Measurements from ENCODE around the gene APBB2. TPM values are rescaled to one million over a fixed set of nuclear protein-coding genes. Genes with fewer than 3 reads are reported as not detected.
A peak's percentile ranks its signal among the peaks of the same experiment; 100 is the strongest.

The APBB2 gene
- total and polyA plus RNA-seq, 8 donors, result 4.7 to 55.4 (median 23.1) TPM

DNA sequence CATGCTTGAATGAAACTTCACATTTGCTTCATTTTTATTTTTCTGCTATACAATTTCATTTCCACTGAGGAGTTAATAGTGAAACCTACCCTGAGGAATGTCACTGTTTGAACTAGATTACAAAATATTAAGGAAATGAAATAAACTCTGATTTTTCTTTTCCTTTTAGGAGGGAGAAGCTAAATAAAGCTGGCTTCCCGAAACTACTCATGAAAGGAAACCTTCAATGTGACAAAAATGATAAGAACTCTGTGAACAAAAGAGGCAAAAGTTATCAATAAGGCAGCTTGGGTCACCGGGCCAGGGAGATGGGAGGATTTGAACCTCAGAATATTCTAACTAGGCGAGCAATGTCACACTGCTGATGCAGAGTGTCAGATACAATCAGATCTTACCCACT, 185.2 kb downstream of the APBB2 start:
- H3K27ac ChIP-seq, result peak overlapping the region in 4 of 5 donors; percentile 36 to 65 (median 56)
- H3K27me3 ChIP-seq, result no peaks in the 10 kb centered on the region
- H3K9me3 ChIP-seq, result peaks cover 0 to 33% (median 17%) of the 10 kb centered on the region in 4 donors
- intact Hi-C loops (cut with DNase I; ENCODE audit: low total_unique reads), result no loop called here
- peaks cover 0 to 5% (median 0%) of the 10 kb centered on the region in 4 donors for H3K36me3 ChIP-seq
- H3K4me3 ChIP-seq, result no peak overlapping the region
- TF ChIP-seq POLR2AphosphoS5 (IDR thresholded peaks at IDR 0.05) (no peak), POLR2A (IDR thresholded peaks at IDR 0.05) (no peak), CTCF (IDR thresholded peaks at IDR 0.05) (no peak), EP300 (IDR thresholded peaks at IDR 0.05) (no peak)
- H3K4me1 ChIP-seq, result peaks cover 0 to 19% (median 14%) of the 10 kb centered on the region in 4 donors
- WGBS, 5 donors, result 24 to 44% (median 38%) methylated on average over 3 of the region's 3 CpGs
- peak in 1 of 2 donors; percentile 10 for DNase-seq

- Histone ChIP-seq H3K4me3 (no peak overlapping the region), H3K9me3 (peaks cover 0 to 39% (median 19%) of the 10 kb centered on the region in 4 donors), H3K4me1 (peaks cover 0 to 19% (median 14%) of the 10 kb centered on the region in 4 donors), H3K27me3 (no peaks in the 10 kb centered on the region), H3K27ac (peak overlapping the region in 4 of 5 donors; percentile 36 to 65 (median 56)), H3K36me3 (peaks cover 0 to 5% (median 0%) of the 10 kb centered on the region in 4 donors)
- no peak for DNase-seq
- WGBS, 5 donors, result 55 to 61% (median 57%) methylated on average over 8 of the region's 8 CpGs
- no peak for TF ChIP-seq CTCF (IDR thresholded peaks at IDR 0.05)
- no peak for TF ChIP-seq EP300 (IDR thresholded peaks at IDR 0.05)
- no peak for TF ChIP-seq POLR2AphosphoS5 (IDR thresholded peaks at IDR 0.05)
- no peak for TF ChIP-seq POLR2A (IDR thresholded peaks at IDR 0.05)
- intact Hi-C loops (cut with DNase I; ENCODE audit: low total_unique reads), result no loop called here
These were observed 185.8 kb downstream of the APBB2 start for GRCh38 chr4:41028392-41029076.

- Histone ChIP-seq H3K27me3 (no peaks in the 10 kb centered on the region), H3K36me3 (peaks cover 0 to 5% (median 0%) of the 10 kb centered on the region in 4 donors), H3K9me3 (peaks cover 0 to 40% (median 19%) of the 10 kb centered on the region in 4 donors), H3K4me1 (peaks cover 0 to 19% (median 14%) of the 10 kb centered on the region in 4 donors), H3K4me3 (no peak overlapping the region), H3K27ac (no peak overlapping the region)
- DNase-seq, result no peak
- intact Hi-C loops (cut with DNase I; ENCODE audit: low total_unique reads), result no loop called here
- TF ChIP-seq EP300 (IDR thresholded peaks at IDR 0.05) (no peak), POLR2A (IDR thresholded peaks at IDR 0.05) (no peak), POLR2AphosphoS5 (IDR thresholded peaks at IDR 0.05) (no peak), CTCF (IDR thresholded peaks at IDR 0.05) (no peak)
- 93 to 100% (median 100%) methylated on average over 1 of the region's 1 CpG for WGBS, 5 donors
These were observed 187.4 kb downstream of the APBB2 start for GRCh38 chr4:41026971-41027370.

- WGBS, 5 donors, result 83 to 100% (median 96%) methylated on average over 2 of the region's 2 CpGs
- DNase-seq, result no peak
These were observed 188.5 kb downstream of the APBB2 start for GRCh38 chr4:41025824-41026223.

More at GRCh38 chr4:41025824-41026223, 188.5 kb downstream of the APBB2 start:
- Histone ChIP-seq H3K4me1 (peaks cover 0 to 19% (median 14%) of the 10 kb centered on the region in 4 donors), H3K4me3 (no peak overlapping the region), H3K36me3 (peaks cover 0 to 5% (median 0%) of the 10 kb centered on the region in 4 donors), H3K27ac (no peak overlapping the region), H3K27me3 (no peaks in the 10 kb centered on the region), H3K9me3 (peaks cover 0 to 45% (median 19%) of the 10 kb centered on the region in 4 donors)
- TF ChIP-seq EP300 (IDR thresholded peaks at IDR 0.05) (no peak), POLR2AphosphoS5 (IDR thresholded peaks at IDR 0.05) (no peak), CTCF (IDR thresholded peaks at IDR 0.05) (no peak), POLR2A (IDR thresholded peaks at IDR 0.05) (no peak)
- intact Hi-C loops (cut with DNase I; ENCODE audit: low total_unique reads), result no loop called here
